ENCODE results near the gene TRIM22. TPM values are rescaled to one million over a fixed set of nuclear protein-coding genes. Genes with fewer than 3 reads are reported as not detected.
A peak's percentile ranks its signal among the peaks of the same experiment; 100 is the strongest.

TRIM22 gene
- total RNA-seq, 1 donor from 2014 or later = 167 TPM

GRCh38 chr11:5684036-5684645 lies 5.4 kb upstream of the TRIM22 start:
- Mint-ChIP-seq H3K27ac (ENCODE audit: unreplicated experiment) (peak overlapping the region; percentile 100), H3K4me1 (ENCODE audit: low read depth, unreplicated experiment) (peaks cover 20% of the 10 kb centered on the region), H3K4me3 (ENCODE audit: unreplicated experiment) (peak overlapping the region; percentile 99), H3K27me3 (ENCODE audit: low read depth, unreplicated experiment) (no peaks in the 10 kb centered on the region), H3K36me3 (ENCODE audit: low read depth, unreplicated experiment) (peaks cover 19% of the 10 kb centered on the region), H3K9me3 (ENCODE audit: unreplicated experiment) (peaks cover 6% of the 10 kb centered on the region)
- no peak for TF ChIP-seq CTCF (IDR thresholded peaks at IDR 0.05; ENCODE audit: insufficient read depth, low read depth, low read length)
- TF ChIP-seq EZH2 (IDR thresholded peaks at IDR 0.05; ENCODE audit: insufficient read depth, low read length) = no peak
- Histone ChIP-seq H3K9me3 (ENCODE audit: insufficient read depth, low read depth, low read length) (no peaks in the 10 kb centered on the region), H3K79me2 (ENCODE audit: insufficient read depth, low read length) (peaks cover 48% of the 10 kb centered on the region), H3K4me2 (ENCODE audit: low read length) (peak overlapping the region; percentile 97), H3K4me1 (ENCODE audit: insufficient read depth, low read length) (peaks cover 13% of the 10 kb centered on the region), H3K27me3 (ENCODE audit: insufficient read depth, low read length) (no peaks in the 10 kb centered on the region), H3K4me3 (ENCODE audit: insufficient read depth, low read depth, low read length) (peak overlapping the region; percentile 75), H3K27ac (ENCODE audit: low read depth, low read length) (peak overlapping the region; percentile 99), H2AFZ (ENCODE audit: low read depth, low read length) (peak overlapping the region; percentile 31), H4K20me1 (ENCODE audit: insufficient read depth, low read length) (no peaks in the 10 kb centered on the region), H3K9ac (ENCODE audit: low read length) (peak overlapping the region; percentile 99), H3K36me3 (ENCODE audit: insufficient read depth, low read length) (peaks cover 5% of the 10 kb centered on the region)
- no peak for FAIRE-seq
- peak; percentile 5 for DNase-seq (ENCODE audit: low read depth)

GRCh38 chr11:5684646-5685362 lies 4.8 kb upstream of the TRIM22 start, which contains the start of gene TRIM5:
Gene TRIM5, minus strand, starts transcription at chr11:5685074. Its CDS starts 4,897 bp downstream, at chr11:5680177.
- no peaks in the 10 kb centered on the region for H4K20me1 ChIP-seq (ENCODE audit: insufficient read depth, low read length)
- peak within 1 kb of the TSS; percentile 75 for H3K4me3 ChIP-seq (ENCODE audit: insufficient read depth, low read depth, low read length)
- peak within 1 kb of the TSS; percentile 100 for H3K27ac Mint-ChIP-seq (ENCODE audit: unreplicated experiment)
- H3K9me3 ChIP-seq (ENCODE audit: insufficient read depth, low read depth, low read length) = no peaks in the 10 kb centered on the region
- no peaks in the 10 kb centered on the region for H3K27me3 Mint-ChIP-seq (ENCODE audit: low read depth, unreplicated experiment)
- peaks cover 16% of the 10 kb centered on the region for H3K4me1 ChIP-seq (ENCODE audit: insufficient read depth, low read length)
- H3K79me2 ChIP-seq (ENCODE audit: insufficient read depth, low read length) = peaks cover 44% of the 10 kb centered on the region
- H3K4me2 ChIP-seq (ENCODE audit: low read length) = peak within 1 kb of the TSS; percentile 97
- H2AFZ ChIP-seq (ENCODE audit: low read depth, low read length) = peak within 1 kb of the TSS; percentile 31
- H3K36me3 Mint-ChIP-seq (ENCODE audit: low read depth, unreplicated experiment) = peaks cover 13% of the 10 kb centered on the region
- FAIRE-seq (peak; percentile 13), DNase-seq (ENCODE audit: low read depth) (peak; percentile 98)
- peak within 1 kb of the TSS; percentile 99 for H3K9ac ChIP-seq (ENCODE audit: low read length)
- H3K27ac ChIP-seq (ENCODE audit: low read depth, low read length) = peak within 1 kb of the TSS; percentile 99
- H3K27me3 ChIP-seq (ENCODE audit: insufficient read depth, low read length) = no peaks in the 10 kb centered on the region
- H3K4me3 Mint-ChIP-seq (ENCODE audit: unreplicated experiment) = peak within 1 kb of the TSS; percentile 99
- peaks cover 18% of the 10 kb centered on the region for H3K4me1 Mint-ChIP-seq (ENCODE audit: low read depth, unreplicated experiment)
- TF ChIP-seq EZH2 (IDR thresholded peaks at IDR 0.05; ENCODE audit: insufficient read depth, low read length) (no peak), CTCF (IDR thresholded peaks at IDR 0.05; ENCODE audit: insufficient read depth, low read depth, low read length) (peak; percentile 63)
- peaks cover 2% of the 10 kb centered on the region for H3K36me3 ChIP-seq (ENCODE audit: insufficient read depth, low read length)
- H3K9me3 Mint-ChIP-seq (ENCODE audit: unreplicated experiment) = peaks cover 6% of the 10 kb centered on the region
